RWPE1 (cell line): ENCODE data around the gene PTPRK.
"Not testable (repeated sequence)": the region's sequence is repeated elsewhere in the genome, so short reads cannot be mapped to it uniquely, and the experiment has no call there.

Source experiments
- CTCF ChIA-PET: fragments of 350-600 bp; sonication (Branson Sonifier 250); formaldehyde crosslinking; extraction: SDS; loops from one replicate; lab custom pipeline; 2021; lab: Yijun Ruan, JAX
- POLR2A ChIA-PET: fragments of 400-600 bp; formaldehyde crosslinking; extraction: SDS; loops from one replicate; lab custom pipeline; 2020; ENCODE audit warnings: antibody characterized with exemption; ENCODE audit not compliant: low non-redundant PET; lab: Yijun Ruan, JAX
- DNase-seq: peaks from one replicate; pipeline ENCODE4 v3.0.0; 2012; ENCODE audit warnings: low spot score
- H3K27ac ChIP-seq: fragments of 450-650 bp; 2 replicates; pipeline ENCODE4 v1.5.1; 2017
- CTCF ChIP-seq: fragments of 450-650 bp; conservative IDR thresholded peaks from 2 replicates; pipeline ENCODE4 v1.5.1; 2017; ENCODE audit warnings: low read depth, mild to moderate bottlenecking

PTPRK gene

GRCh38 chr6:128493877-128494276 lies 26.5 kb downstream of the PTPRK start:
- H3K27ac ChIP-seq, result no peak overlapping the region
- no peak for TF ChIP-seq CTCF
- POLR2A ChIA-PET, result interaction anchor here (0.6 kb wide), 1 partner anchor 12 kb away, joined by 5 read pairs; no protein-coding TSS in a partner anchor
- CTCF ChIA-PET, result interaction anchor here (0.6 to 1.1 kb wide), 4 partner anchors 8 to 387 kb away, joined by 3 to 4 read pairs (median 3); partner anchors contain the start of gene PTPRK
- no peak for DNase-seq

GRCh38 chr6:128492386-128492785 lies 28.0 kb downstream of the PTPRK start:
- ChIA-PET POLR2A (no interaction called here), CTCF (interaction anchor here (0.6 kb wide), 1 partner anchor 111 kb away, joined by 3 read pairs; no protein-coding TSS in a partner anchor)
- DNase-seq, result no peak
- TF ChIP-seq CTCF, result no peak
- no peak overlapping the region for H3K27ac ChIP-seq

GRCh38 chr6:128491610-128492206 lies 28.7 kb downstream of the PTPRK start:
- POLR2A ChIA-PET, result no interaction called here
- no peak overlapping the region for H3K27ac ChIP-seq
- no peak for DNase-seq
- CTCF ChIA-PET, result no interaction called here
- TF ChIP-seq CTCF, result no peak

- no peak overlapping the region for H3K27ac ChIP-seq
- no peak for TF ChIP-seq CTCF
- ChIA-PET POLR2A (no interaction called here), CTCF (no interaction called here)
- DNase-seq, result no peak
Measured at GRCh38 chr6:128491100-128491581, 29.3 kb downstream of the PTPRK start.

GRCh38 chr6:128487746-128488145 lies 32.7 kb downstream of the PTPRK start:
- no peak overlapping the region for H3K27ac ChIP-seq
- POLR2A ChIA-PET, result no interaction called here
- no peak for TF ChIP-seq CTCF
- CTCF ChIA-PET, result no interaction called here
- no peak for DNase-seq

GRCh38 chr6:128487055-128487454 lies 33.3 kb downstream of the PTPRK start:
- TF ChIP-seq CTCF, result no peak
- DNase-seq, result no peak
- no peak overlapping the region for H3K27ac ChIP-seq
- ChIA-PET POLR2A (no interaction called here), CTCF (interaction anchor here (0.6 to 1.2 kb wide), 3 partner anchors 11 to 185 kb away, joined by 3 read pairs; no protein-coding TSS in a partner anchor)

- DNase-seq, H3K27ac ChIP-seq, POLR2A ChIA-PET: not testable (repeated sequence)
- CTCF ChIA-PET, result interaction anchor here (0.6 to 1.2 kb wide), 3 partner anchors 11 to 185 kb away, joined by 3 read pairs; no protein-coding TSS in a partner anchor
Measured at GRCh38 chr6:128486580-128486979, 33.8 kb downstream of the PTPRK start.
